ENCODE results near the gene TLR7.

GRCh38 chrX:12872741-12873140 lies 5.9 kb downstream of the TLR7 start:
- TF ChIP-seq CEBPB (IDR thresholded peaks at IDR 0.05) (no peak), REST (IDR thresholded peaks at IDR 0.05; ENCODE audit: low read depth) (no peak), USF1 (IDR thresholded peaks at IDR 0.05) (no peak), TCF12 (IDR thresholded peaks at IDR 0.05; ENCODE audit: low read depth) (no peak), FOXM1 (IDR thresholded peaks at IDR 0.05; ENCODE audit: borderline replicate concordance, low read depth) (no peak), YY1 (IDR thresholded peaks at IDR 0.05; ENCODE audit: low read depth) (no peak), EGR1 (IDR thresholded peaks at IDR 0.05) (no peak), CREB1 (IDR thresholded peaks at IDR 0.05; ENCODE audit: low read depth) (no peak), EP300 (IDR thresholded peaks at IDR 0.05; ENCODE audit: borderline replicate concordance) (no peak), TAF1 (IDR thresholded peaks at IDR 0.05; ENCODE audit: low read depth) (no peak), MAX (IDR thresholded peaks at IDR 0.05) (no peak), RAD21 (IDR thresholded peaks at IDR 0.05; ENCODE audit: low read depth) (no peak), TEAD4 (IDR thresholded peaks at IDR 0.05) (no peak)

All from Ishikawa (cell line).